T-cell (primary cell): ENCODE results near the gene SRSF3. TPM values are rescaled to one million over a fixed set of nuclear protein-coding genes. Genes with fewer than 3 reads are reported as not detected.

Experiments
- ATAC-seq, 4 experiments: fragments of 200-7000 bp in 3 of 4; fragments of 150-1000 bp in 1 of 4; cut with Tn5 transposase; replicated peaks in 1 of 4; 1 replicate in 3 of 4; 2 replicates in 1 of 4; pipeline ENCODE4 v1.10.0; 2021; ENCODE audit warnings: moderate library complexity in 3 of 4, mild to moderate bottlenecking in 2 of 4, moderate number of reproducible peaks in 1 of 4
- CTCF ChIA-PET, 2 donors: fragments of 300-600 bp; sonication (Branson Sonifier 250); formaldehyde crosslinking; loops; one replicate each; lab custom pipeline; 2022; ENCODE audit warnings: antibody characterized with exemption in 2 of 2; lab: Charles Lee
- POLR2A ChIA-PET, 2 donors: fragments of 300-600 bp; sonication (Branson Sonifier 250); formaldehyde crosslinking; loops; one replicate each; lab custom pipeline; 2022; ENCODE audit warnings: antibody characterized with exemption in 2 of 2; lab: Charles Lee
- DNase-seq, 35 experiments: peaks; one replicate each; pipeline versions ENCODE4 v3.0.0 to v3.0.0-alpha.2; 2013 to 2023
- H3K27ac ChIP-seq: one replicate; pipeline ENCODE4 v1.5.1; 2013; ENCODE audit warnings: low read length
- H3K27me3 ChIP-seq, 2 experiments: replicated peaks in 1 of 2; 1 replicate in 1 of 2; 2 replicates in 1 of 2; pipeline versions ENCODE4 v1.6.1 to v1.7.0; 2013; ENCODE audit warnings: low read length in 1 of 2, mixed read lengths in 1 of 2; ENCODE audit not compliant: control insufficient read depth in 2 of 2, insufficient read depth in 2 of 2; ENCODE audit errors: extremely low read depth in 1 of 2
- H3K36me3 ChIP-seq, 2 donors: 1 replicate in 1 of 2; 2 replicates in 1 of 2; pipeline versions ENCODE4 v1.6.1 to v1.7.0; 2013; ENCODE audit warnings: low read length in 1 of 2; ENCODE audit not compliant: control insufficient read depth in 2 of 2, insufficient read depth in 1 of 2; ENCODE audit errors: extremely low read depth in 1 of 2
- H3K4me1 ChIP-seq, 2 experiments: 1 replicate in 1 of 2; 2 replicates in 1 of 2; pipeline versions ENCODE4 v1.6.1 to v1.7.0; 2013; ENCODE audit warnings: low read length in 2 of 2, mixed read lengths in 1 of 2; ENCODE audit not compliant: insufficient read depth in 2 of 2, control insufficient read depth in 1 of 2; ENCODE audit errors: extremely low read depth in 1 of 2
- H3K4me3 ChIP-seq, 2 donors: 1 replicate in 1 of 2; 2 replicates in 1 of 2; pipeline versions ENCODE4 v1.5.1 to v1.7.0; 2013; ENCODE audit warnings: mild to moderate bottlenecking in 2 of 2, low read length in 1 of 2, moderate library complexity in 1 of 2; ENCODE audit not compliant: control insufficient read depth in 1 of 2; ENCODE audit errors: extremely low read depth in 1 of 2
- H3K9me3 ChIP-seq: 2 replicates; pipeline ENCODE4 v1.7.0; 2013
- H3K27ac Mint-ChIP-seq, 2 donors: one replicate each; pipeline ENCODE4 v1.8.0; 2020 to 2021; ENCODE audit warnings: mild to moderate bottlenecking in 2 of 2, mixed read lengths in 2 of 2
- H3K27me3 Mint-ChIP-seq, 2 donors: one replicate each; pipeline ENCODE4 v1.8.0; 2021 to 2022; ENCODE audit warnings: mixed read lengths in 2 of 2
- H3K36me3 Mint-ChIP-seq: one replicate; pipeline ENCODE4 v1.8.0; 2021; ENCODE audit warnings: mixed read lengths
- H3K4me1 Mint-ChIP-seq, 3 donors: one replicate each; pipeline ENCODE4 v1.8.0; 2020 to 2022; ENCODE audit warnings: mixed read lengths in 3 of 3, mild to moderate bottlenecking in 1 of 3
- H3K4me3 Mint-ChIP-seq, 3 donors: one replicate each; pipeline ENCODE4 v1.8.0; 2020 to 2022; ENCODE audit warnings: mild to moderate bottlenecking in 3 of 3, mixed read lengths in 3 of 3, moderate library complexity in 3 of 3
- H3K9me3 Mint-ChIP-seq, 3 donors: one replicate each; pipeline ENCODE4 v1.8.0; 2020 to 2022; ENCODE audit warnings: mixed read lengths in 3 of 3
- WGBS: methylation state at CpG from one replicate; pipeline ENCODE4 v1.1.5; 2013; ENCODE audit warnings: missing lambda C conversion rate; ENCODE audit not compliant: insufficient coverage; 5-methylcytosine and 5-hydroxymethylcytosine counted together
- total RNA-seq, 35 experiments: library from RNA in 6 of 35; stranded (reverse) in 6 of 35; fragments of 120-200 nt in 1 of 35; gene quantifications; one replicate each; pipeline versions ENCODE4 v1.2.1 to v1.2.4 and lab custom pipeline; 2013 to 2026

The SRSF3 gene
- total RNA-seq, 5 donors from 2014 or later (not counting 1 experiment from before 2014, with no cell fraction given): 322 to 546 (median 332) TPM

GRCh38 chr6:36563237-36563927 is 30.8 kb upstream of the SRSF3 start:
- Mint-ChIP-seq H3K27ac (peak overlapping the region in 1 of 2 donors; percentile 28), H3K4me1 (peaks cover 0 to 2% (median 0%) of the 10 kb centered on the region in 3 donors), H3K4me3 (no peak overlapping the region), H3K36me3 (no peaks in the 10 kb centered on the region), H3K9me3 (no peaks in the 10 kb centered on the region), H3K27me3 (peaks cover 0 to 3% of the 10 kb centered on the region in 2 donors)
- POLR2A ChIA-PET: no interaction called here
- H3K27ac ChIP-seq: no peak overlapping the region
- ATAC-seq (no peak), DNase-seq (no peak)
- no peak overlapping the region for H3K4me3 ChIP-seq
- no peaks in the 10 kb centered on the region for H3K36me3 ChIP-seq
- CTCF ChIA-PET: interaction anchor here in 1 of 2 donors (0.6 kb wide), 1 partner anchor 68 kb away, joined by 3 read pairs; no protein-coding TSS in a partner anchor
- WGBS: 100% methylated on average over 1 of the region's 3 CpGs
- H3K9me3 ChIP-seq: no peaks in the 10 kb centered on the region
- no peaks in the 10 kb centered on the region for H3K4me1 ChIP-seq
- no peaks in the 10 kb centered on the region for H3K27me3 ChIP-seq

- Mint-ChIP-seq H3K9me3 (no peaks in the 10 kb centered on the region), H3K4me3 (no peak overlapping the region), H3K36me3 (no peaks in the 10 kb centered on the region), H3K27ac (no peak overlapping the region), H3K27me3 (peaks cover 0 to 3% of the 10 kb centered on the region in 2 donors), H3K4me1 (peaks cover 0 to 2% (median 0%) of the 10 kb centered on the region in 3 donors)
- CTCF ChIA-PET: interaction anchor here (0.6 to 0.8 kb wide), 3 partner anchors 16 to 134 kb away, joined by 3 read pairs; no protein-coding TSS in a partner anchor
- no peak overlapping the region for H3K27ac ChIP-seq
- DNase-seq (no peak), ATAC-seq (no peak)
- POLR2A ChIA-PET: no interaction called here
- no peaks in the 10 kb centered on the region for H3K27me3 ChIP-seq
- H3K9me3 ChIP-seq: no peaks in the 10 kb centered on the region
- no CpG with 5 or more reads among the region's 4 CpGs for WGBS
- H3K4me1 ChIP-seq: no peaks in the 10 kb centered on the region
- H3K4me3 ChIP-seq: no peak overlapping the region
- H3K36me3 ChIP-seq: no peaks in the 10 kb centered on the region
These were observed 30.3 kb upstream of the SRSF3 start for GRCh38 chr6:36563928-36564284.

GRCh38 chr6:36566418-36566905 is 27.7 kb upstream of the SRSF3 start:
- WGBS: 100% methylated on average over 2 of the region's 8 CpGs
- ChIA-PET POLR2A (no interaction called here), CTCF (no interaction called here)
- no peaks in the 10 kb centered on the region for H3K36me3 Mint-ChIP-seq
- H3K4me3 ChIP-seq: no peak overlapping the region
- no peak for ATAC-seq
- peaks cover 0 to 3% of the 10 kb centered on the region in 2 donors for H3K27me3 Mint-ChIP-seq
- no peaks in the 10 kb centered on the region for H3K9me3 ChIP-seq
- no peaks in the 10 kb centered on the region for H3K9me3 Mint-ChIP-seq
- no peak overlapping the region for H3K4me3 Mint-ChIP-seq
- no peak for DNase-seq
- no peaks in the 10 kb centered on the region for H3K4me1 ChIP-seq
- no peaks in the 10 kb centered on the region for H3K4me1 Mint-ChIP-seq
- no peak overlapping the region for H3K27ac Mint-ChIP-seq
- no peak overlapping the region for H3K27ac ChIP-seq
- H3K36me3 ChIP-seq: no peaks in the 10 kb centered on the region
- no peaks in the 10 kb centered on the region for H3K27me3 ChIP-seq

- H3K4me3 Mint-ChIP-seq: no peak overlapping the region
- no peaks in the 10 kb centered on the region for H3K27me3 Mint-ChIP-seq
- WGBS: no CpG with 5 or more reads among the region's 2 CpGs
- POLR2A ChIA-PET: no interaction called here
- DNase-seq (no peak), ATAC-seq (no peak)
- no peak overlapping the region for H3K27ac Mint-ChIP-seq
- H3K36me3 Mint-ChIP-seq: no peaks in the 10 kb centered on the region
- Histone ChIP-seq H3K4me1 (no peaks in the 10 kb centered on the region), H3K36me3 (no peaks in the 10 kb centered on the region), H3K9me3 (no peaks in the 10 kb centered on the region), H3K27me3 (no peaks in the 10 kb centered on the region), H3K4me3 (no peak overlapping the region), H3K27ac (no peak overlapping the region)
- CTCF ChIA-PET: no interaction called here
- no peaks in the 10 kb centered on the region for H3K9me3 Mint-ChIP-seq
- no peaks in the 10 kb centered on the region for H3K4me1 Mint-ChIP-seq
These were observed 23.9 kb upstream of the SRSF3 start for GRCh38 chr6:36570264-36570663.

- Mint-ChIP-seq H3K4me1 (no peaks in the 10 kb centered on the region), H3K9me3 (no peaks in the 10 kb centered on the region), H3K27me3 (no peaks in the 10 kb centered on the region), H3K4me3 (no peak overlapping the region), H3K27ac (no peak overlapping the region), H3K36me3 (no peaks in the 10 kb centered on the region)
- ATAC-seq: no peak
- Histone ChIP-seq H3K36me3 (no peaks in the 10 kb centered on the region), H3K4me1 (no peaks in the 10 kb centered on the region), H3K27me3 (no peaks in the 10 kb centered on the region), H3K27ac (no peak overlapping the region), H3K4me3 (no peak overlapping the region), H3K9me3 (no peaks in the 10 kb centered on the region)
- no peak for DNase-seq
- ChIA-PET CTCF (interaction anchor here in 1 of 2 donors (0.7 kb wide), 1 partner anchor 148 kb away, joined by 4 read pairs; no protein-coding TSS in a partner anchor), POLR2A (interaction anchor here (0.5 to 0.6 kb wide), 3 partner anchors 12 to 39 kb away, joined by 5 to 8 read pairs (median 6); no protein-coding TSS in a partner anchor)
- WGBS: 80% methylated on average over 1 of the region's 4 CpGs
These were observed 22.8 kb upstream of the SRSF3 start for GRCh38 chr6:36571122-36572043.
